GM12878 (cell line): ENCODE data around the gene C10orf71. TPM values are rescaled to one million over a fixed set of nuclear protein-coding genes. Genes with fewer than 3 reads are reported as not detected.

Source experiments
- ATAC-seq: fragments of 200-7000 bp; cut with Tn5 transposase; 3 replicates; pipeline ENCODE4 v1.9.1; 2020; ENCODE audit warnings: mild to moderate bottlenecking, moderate library complexity
- BruUV-seq: library from RNA; stranded (reverse); fragments of 400-500 nt; replicated peaks from 2 replicates; lab custom pipeline; 2021; lab: Mats Ljungman, UMichigan
- CTCF ChIA-PET: fragments of 300-600 bp; sonication (Branson Sonifier 250); formaldehyde crosslinking; extraction: SDS; loops from one replicate; lab custom pipeline; 2021; ENCODE audit warnings: inconsistent platforms; lab: Yijun Ruan, JAX
- POLR2A ChIA-PET: fragments of 350-600 bp; formaldehyde crosslinking; extraction: SDS; loops from one replicate; lab custom pipeline; 2021; ENCODE audit warnings: inconsistent platforms; lab: Charles Lee
- RAD21 ChIA-PET: fragments of 300-600 bp; sonication (Branson Sonifier 250); formaldehyde crosslinking; loops from one replicate; lab custom pipeline; 2023; ENCODE audit warnings: antibody characterized with exemption; ENCODE audit not compliant: unreplicated experiment; lab: Charles Lee
- SMC1A ChIA-PET: fragments of 300-600 bp; sonication (Branson Sonifier 250); formaldehyde crosslinking; loops from one replicate; lab custom pipeline; 2023; ENCODE audit not compliant: unreplicated experiment, uncharacterized antibody; lab: Charles Lee
- DNase-seq: peaks from one replicate; pipeline ENCODE4 v3.0.0-alpha.2; 2011; ENCODE audit warnings: low read depth, low spot score
- FAIRE-seq: peaks from 3 replicates; lab custom pipeline; 2011; peaks lifted over from hg19 to GRCh38; lab: Jason Lieb, UNC
- H2AFZ ChIP-seq: 2 replicates; pipeline ENCODE4 v1.6.0; 2011; ENCODE audit warnings: low read depth, low read length, control low read depth; ENCODE audit not compliant: control insufficient read depth
- H3K27ac ChIP-seq: 2 replicates; pipeline ENCODE4 v1.5.1; 2011; ENCODE audit warnings: control low read depth; ENCODE audit not compliant: control insufficient read depth, insufficient read depth
- H3K27me3 ChIP-seq, 2 experiments: replicated peaks in 1 of 2; 2 replicates each; pipeline versions ENCODE4 v1.6.0 to v1.6.1; 2011; ENCODE audit warnings: low read length in 1 of 2; ENCODE audit not compliant: control insufficient read depth in 2 of 2, insufficient read depth in 2 of 2
- H3K36me3 ChIP-seq, 2 experiments: 2 replicates each; pipeline ENCODE4 v1.5.1; 2011; ENCODE audit warnings: low read length in 1 of 2; ENCODE audit not compliant: control insufficient read depth in 2 of 2, insufficient read depth in 2 of 2
- H3K4me1 ChIP-seq: 2 replicates; pipeline ENCODE4 v1.6.1; 2011; ENCODE audit warnings: mild to moderate bottlenecking, low read length, moderate library complexity, mixed read lengths; ENCODE audit not compliant: control insufficient read depth, insufficient read depth
- H3K4me2 ChIP-seq: 2 replicates; pipeline ENCODE4 v1.6.0; 2011; ENCODE audit warnings: control low read depth; ENCODE audit not compliant: control insufficient read depth, insufficient read depth
- H3K4me3 ChIP-seq: fragments of 200-600 bp; sonication (generic); 2 replicates; pipeline ENCODE4 v1.5.1; 2016
- H3K79me2 ChIP-seq: 2 replicates; pipeline ENCODE4 v1.6.0; 2011; ENCODE audit warnings: low read length; ENCODE audit not compliant: control insufficient read depth, insufficient read depth
- H3K9ac ChIP-seq: 2 replicates; pipeline ENCODE4 v1.8.0; 2011; ENCODE audit warnings: low read length, control low read depth, mixed read lengths; ENCODE audit not compliant: control insufficient read depth, insufficient read depth
- H3K9me3 ChIP-seq: replicated peaks from 3 replicates; pipeline ENCODE4 v1.5.1; 2011; ENCODE audit warnings: mild to moderate bottlenecking, low read length; ENCODE audit not compliant: control insufficient read depth, insufficient read depth
- H4K20me1 ChIP-seq: 2 replicates; pipeline ENCODE4 v1.6.0; 2011; ENCODE audit not compliant: control insufficient read depth, insufficient read depth
- BACH1 ChIP-seq: fragments of 450-650 bp; IDR thresholded peaks from 2 replicates; pipeline ENCODE4 v1.6.1; 2017; ENCODE audit warnings: mild to moderate bottlenecking, borderline replicate concordance
- FOS ChIP-seq: IDR thresholded peaks from 3 replicates; pipeline ENCODE4 v1.6.1; 2011; ENCODE audit warnings: borderline replicate concordance; ENCODE audit not compliant: insufficient read length; ENCODE audit errors: extremely low read depth
- MEF2B ChIP-seq: fragments of 450-650 bp; IDR thresholded peaks from 2 replicates; pipeline ENCODE4 v1.6.1; 2018; ENCODE audit warnings: mild to moderate bottlenecking, moderate library complexity; ENCODE audit not compliant: partially characterized antibody, poor library complexity, severe bottlenecking
- MTA3 ChIP-seq: IDR thresholded peaks from 2 replicates; pipeline ENCODE4 v1.6.1; 2012; ENCODE audit warnings: low read length, inconsistent platforms, borderline replicate concordance
- MYC ChIP-seq: IDR thresholded peaks from 2 replicates; pipeline ENCODE4 v1.6.1; 2011; ENCODE audit warnings: mild to moderate bottlenecking, low read length, moderate library complexity, inconsistent platforms; ENCODE audit not compliant: insufficient read depth, insufficient replicate concordance, insufficient read length, severe bottlenecking
- NBN ChIP-seq: fragments of 450-650 bp; IDR thresholded peaks from 2 replicates; pipeline ENCODE4 v1.6.1; 2016
- POU2F2 ChIP-seq: IDR thresholded peaks from 3 replicates; pipeline ENCODE4 v1.6.1; 2011; ENCODE audit warnings: low read depth, mild to moderate bottlenecking, low read length, borderline replicate concordance
- SIX5 ChIP-seq: IDR thresholded peaks from 2 replicates; pipeline ENCODE4 v1.6.1; 2011; ENCODE audit warnings: mild to moderate bottlenecking, low read depth, low read length, moderate library complexity; ENCODE audit not compliant: severe bottlenecking
- STAT3 ChIP-seq: IDR thresholded peaks from 2 replicates; pipeline ENCODE4 v1.6.1; 2011; ENCODE audit warnings: low read depth, low read length, improper control_type of control experiment
- ZNF24 ChIP-seq: fragments of 450-650 bp; IDR thresholded peaks from 2 replicates; pipeline ENCODE4 v1.6.1; 2017; ENCODE audit warnings: antibody characterized with exemption, mild to moderate bottlenecking
- ZNF274 ChIP-seq: IDR thresholded peaks from one replicate; pipeline ENCODE4 v1.8.0; 2011; ENCODE audit not compliant: insufficient read length, insufficient read depth
- ZNF384 ChIP-seq: IDR thresholded peaks from 2 replicates; pipeline ENCODE4 v1.6.1; 2012; ENCODE audit warnings: low read depth, mild to moderate bottlenecking, low read length, improper control_type of control experiment, borderline replicate concordance
- ZSCAN29 ChIP-seq: fragments of 450-650 bp; IDR thresholded peaks from 2 replicates; pipeline ENCODE4 v1.6.1; 2017; ENCODE audit warnings: mild to moderate bottlenecking, moderate library complexity
- WGBS: methylation state at CpG from one replicate; pipeline ENCODE4 v1.1.6; 2016; ENCODE audit warnings: low lambda C conversion rate; ENCODE audit not compliant: insufficient replicate concordance, insufficient coverage; ENCODE audit errors: missing lambda C conversion rate; 5-methylcytosine and 5-hydroxymethylcytosine counted together
- in situ Hi-C: fragments of 300-500 bp; cut with MboI; formaldehyde crosslinking; loops from 9 replicates; pipeline ENCODE4 v1.14.3; 2018; ENCODE audit warnings: mixed read lengths
- intact Hi-C: fragments of 100-400 bp; cut with micrococcal nuclease; formaldehyde crosslinking; loops from one replicate; pipeline ENCODE4 v1.14.2; 2022; ENCODE audit not compliant: unreplicated experiment
- polyA plus RNA-seq, 11 experiments: library from polyadenylated mRNA; depleted of rRNA in 4 of 11; unstranded in 6 of 11; stranded (reverse) in 5 of 11; fragments of >200 nt; fragmentation: Nextera tagmentation in 4 of 11; fragmentation: Illumina TruSeq in 1 of 11; extraction: Ambion mirVana in 4 of 11; extraction: Trizol in 1 of 11; gene quantifications; 1 replicate in 1 of 11; 2 replicates in 10 of 11; pipeline versions ENCODE4 v1.2.1 to v1.2.3, GENCODE V29; 2011 to 2016; ENCODE audit warnings: inconsistent platforms in 2 of 11, missing spikeins in 2 of 11, low read depth in 1 of 11
- total RNA-seq, 4 experiments: library from RNA; depleted of rRNA in 3 of 4; stranded (reverse); fragments of >200 nt in 3 of 4; fragmentation: Illumina TruSeq in 1 of 4; extraction: Trizol in 1 of 4; gene quantifications; 2 replicates each; pipeline versions ENCODE4 v1.2.1 to v1.2.3, GENCODE V29; 2013 to 2021
- TF ChIP-seq, protein P1 (sequence below): fragments of 450-650 bp; IDR thresholded peaks from 2 replicates; pipeline ENCODE4 v1.6.1; 2016; ENCODE audit warnings: mild to moderate bottlenecking
- TF ChIP-seq, protein P2 (sequence below): fragments of 450-650 bp; IDR thresholded peaks from 2 replicates; pipeline ENCODE4 v1.6.1; 2017; ENCODE audit warnings: antibody characterized with exemption, mild to moderate bottlenecking, moderate library complexity
- TF ChIP-seq, protein P3 (sequence below): fragments of 450-650 bp; conservative IDR thresholded peaks from 2 replicates; pipeline ENCODE4 v1.6.1; 2017; ENCODE audit warnings: mild to moderate bottlenecking, moderate library complexity

C10orf71 gene
- total and polyA plus RNA-seq, 10 of the 15 experiments (the other 5 are each of a cell fraction or from before 2014, with no cell fraction given), result not detected

DNA sequence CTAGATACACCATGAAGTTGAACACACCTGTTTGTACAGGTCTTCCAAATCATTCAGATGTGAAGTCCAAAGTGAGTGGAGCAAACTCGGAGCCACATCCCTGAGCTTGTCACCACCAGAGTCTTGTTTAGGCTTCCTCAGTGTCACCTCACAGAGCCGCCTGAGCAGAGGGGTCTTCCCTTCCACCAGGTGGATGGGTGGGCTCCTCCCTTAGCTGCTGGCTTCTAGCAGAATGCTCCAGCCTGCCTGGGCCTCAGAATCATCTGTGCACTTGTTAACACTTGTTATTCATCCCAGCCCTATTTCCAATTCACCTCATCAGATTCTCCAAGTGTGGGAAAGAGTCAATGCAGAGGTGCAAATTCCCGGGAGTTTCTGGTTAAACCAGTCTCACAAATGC, 32.5 kb downstream of the C10orf71 start:
- ATAC-seq, result no peak
- H4K20me1 ChIP-seq, result no peaks in the 10 kb centered on the region
- H3K4me2 ChIP-seq, result no peak overlapping the region
- no peaks in the 10 kb centered on the region for H3K36me3 ChIP-seq
- WGBS, result 18% methylated on average over 3 of the region's 3 CpGs
- BruUV-seq, result no TSS peak
- H3K9ac ChIP-seq, result no peak overlapping the region
- DNase-seq, result no peak
- no peak overlapping the region for H3K4me3 ChIP-seq
- H3K79me2 ChIP-seq, result no peaks in the 10 kb centered on the region
- H3K27me3 ChIP-seq, result peaks cover 2 to 5% of the 10 kb centered on the region in 2 experiments; a peak in 2 of 4 replicates
- intact Hi-C loops, result no loop called here
- H3K9me3 ChIP-seq, result peaks cover 2% of the 10 kb centered on the region; the same call in 2 of the 3 replicates
- in situ Hi-C loops, result no loop called here
- POLR2A ChIA-PET, result no interaction called here
- RAD21 ChIA-PET, result no interaction called here
- SMC1A ChIA-PET, result interaction anchor here (1.3 kb wide), 1 partner anchor 9 kb away, joined by 3 read pairs; no protein-coding TSS in a partner anchor
- H3K27ac ChIP-seq, result no peak overlapping the region
- no peaks in the 10 kb centered on the region for H3K4me1 ChIP-seq
- no peak overlapping the region for H2AFZ ChIP-seq
- FAIRE-seq, result no peak
- CTCF ChIA-PET, result no interaction called here
- TF ChIP-seq MTA3, result no peak
- TF ChIP-seq ZNF24, result no peak
- no peak for TF ChIP-seq MEF2B
- no peak for TF ChIP-seq STAT3
- no peak for TF ChIP-seq NBN
- TF ChIP-seq ZNF274, result no peak
- no peak for TF ChIP-seq SIX5
- no peak for TF ChIP-seq BACH1
- no peak for TF ChIP-seq POU2F2
- no peak for TF ChIP-seq MYC
- TF ChIP-seq, protein P1, sequence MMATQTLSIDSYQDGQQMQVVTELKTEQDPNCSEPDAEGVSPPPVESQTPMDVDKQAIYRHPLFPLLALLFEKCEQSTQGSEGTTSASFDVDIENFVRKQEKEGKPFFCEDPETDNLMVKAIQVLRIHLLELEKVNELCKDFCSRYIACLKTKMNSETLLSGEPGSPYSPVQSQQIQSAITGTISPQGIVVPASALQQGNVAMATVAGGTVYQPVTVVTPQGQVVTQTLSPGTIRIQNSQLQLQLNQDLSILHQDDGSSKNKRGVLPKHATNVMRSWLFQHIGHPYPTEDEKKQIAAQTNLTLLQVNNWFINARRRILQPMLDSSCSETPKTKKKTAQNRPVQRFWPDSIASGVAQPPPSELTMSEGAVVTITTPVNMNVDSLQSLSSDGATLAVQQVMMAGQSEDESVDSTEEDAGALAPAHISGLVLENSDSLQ, result no peak
- TF ChIP-seq ZSCAN29, result no peak
- TF ChIP-seq, protein P2, sequence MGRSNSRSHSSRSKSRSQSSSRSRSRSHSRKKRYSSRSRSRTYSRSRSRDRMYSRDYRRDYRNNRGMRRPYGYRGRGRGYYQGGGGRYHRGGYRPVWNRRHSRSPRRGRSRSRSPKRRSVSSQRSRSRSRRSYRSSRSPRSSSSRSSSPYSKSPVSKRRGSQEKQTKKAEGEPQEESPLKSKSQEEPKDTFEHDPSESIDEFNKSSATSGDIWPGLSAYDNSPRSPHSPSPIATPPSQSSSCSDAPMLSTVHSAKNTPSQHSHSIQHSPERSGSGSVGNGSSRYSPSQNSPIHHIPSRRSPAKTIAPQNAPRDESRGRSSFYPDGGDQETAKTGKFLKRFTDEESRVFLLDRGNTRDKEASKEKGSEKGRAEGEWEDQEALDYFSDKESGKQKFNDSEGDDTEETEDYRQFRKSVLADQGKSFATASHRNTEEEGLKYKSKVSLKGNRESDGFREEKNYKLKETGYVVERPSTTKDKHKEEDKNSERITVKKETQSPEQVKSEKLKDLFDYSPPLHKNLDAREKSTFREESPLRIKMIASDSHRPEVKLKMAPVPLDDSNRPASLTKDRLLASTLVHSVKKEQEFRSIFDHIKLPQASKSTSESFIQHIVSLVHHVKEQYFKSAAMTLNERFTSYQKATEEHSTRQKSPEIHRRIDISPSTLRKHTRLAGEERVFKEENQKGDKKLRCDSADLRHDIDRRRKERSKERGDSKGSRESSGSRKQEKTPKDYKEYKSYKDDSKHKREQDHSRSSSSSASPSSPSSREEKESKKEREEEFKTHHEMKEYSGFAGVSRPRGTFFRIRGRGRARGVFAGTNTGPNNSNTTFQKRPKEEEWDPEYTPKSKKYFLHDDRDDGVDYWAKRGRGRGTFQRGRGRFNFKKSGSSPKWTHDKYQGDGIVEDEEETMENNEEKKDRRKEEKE, result no peak
- TF ChIP-seq, protein P3, sequence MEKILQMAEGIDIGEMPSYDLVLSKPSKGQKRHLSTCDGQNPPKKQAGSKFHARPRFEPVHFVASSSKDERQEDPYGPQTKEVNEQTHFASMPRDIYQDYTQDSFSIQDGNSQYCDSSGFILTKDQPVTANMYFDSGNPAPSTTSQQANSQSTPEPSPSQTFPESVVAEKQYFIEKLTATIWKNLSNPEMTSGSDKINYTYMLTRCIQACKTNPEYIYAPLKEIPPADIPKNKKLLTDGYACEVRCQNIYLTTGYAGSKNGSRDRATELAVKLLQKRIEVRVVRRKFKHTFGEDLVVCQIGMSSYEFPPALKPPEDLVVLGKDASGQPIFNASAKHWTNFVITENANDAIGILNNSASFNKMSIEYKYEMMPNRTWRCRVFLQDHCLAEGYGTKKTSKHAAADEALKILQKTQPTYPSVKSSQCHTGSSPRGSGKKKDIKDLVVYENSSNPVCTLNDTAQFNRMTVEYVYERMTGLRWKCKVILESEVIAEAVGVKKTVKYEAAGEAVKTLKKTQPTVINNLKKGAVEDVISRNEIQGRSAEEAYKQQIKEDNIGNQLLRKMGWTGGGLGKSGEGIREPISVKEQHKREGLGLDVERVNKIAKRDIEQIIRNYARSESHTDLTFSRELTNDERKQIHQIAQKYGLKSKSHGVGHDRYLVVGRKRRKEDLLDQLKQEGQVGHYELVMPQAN, result no peak
- no peak for TF ChIP-seq FOS
- TF ChIP-seq ZNF384, result no peak
